Measurements from ENCODE around the gene XPO1.

XPO1 gene

DNA sequence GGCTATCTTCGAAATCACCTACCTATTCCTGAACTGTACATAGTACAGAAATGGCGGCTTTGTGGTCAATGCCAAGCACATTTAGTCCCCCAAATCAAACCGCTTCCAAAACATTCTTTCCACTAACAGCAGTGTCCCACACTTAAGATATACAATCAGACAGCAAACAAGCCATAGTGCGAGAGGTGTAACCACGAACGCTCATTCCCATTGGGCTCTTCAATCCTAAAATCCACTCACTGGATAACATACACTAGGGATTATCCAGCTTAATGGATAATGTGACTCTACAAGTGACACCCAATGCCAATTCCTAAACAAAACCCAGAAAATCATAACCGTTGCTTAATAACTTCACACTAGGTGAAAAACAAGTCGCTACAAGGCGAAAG lies 2.0 kb downstream of the XPO1 start:
- no peaks in the 10 kb centered on the region for H3K9me3 ChIP-seq (ENCODE audit: severe bottlenecking)
- ATAC-seq (ENCODE audit: low read depth): no peak
- H3K27me3 ChIP-seq (ENCODE audit: insufficient read depth, poor library complexity, severe bottlenecking): no peaks in the 10 kb centered on the region
- H3K27ac ChIP-seq (ENCODE audit: poor library complexity, severe bottlenecking): peak overlapping the region; percentile 97
- TF ChIP-seq, protein P1, sequence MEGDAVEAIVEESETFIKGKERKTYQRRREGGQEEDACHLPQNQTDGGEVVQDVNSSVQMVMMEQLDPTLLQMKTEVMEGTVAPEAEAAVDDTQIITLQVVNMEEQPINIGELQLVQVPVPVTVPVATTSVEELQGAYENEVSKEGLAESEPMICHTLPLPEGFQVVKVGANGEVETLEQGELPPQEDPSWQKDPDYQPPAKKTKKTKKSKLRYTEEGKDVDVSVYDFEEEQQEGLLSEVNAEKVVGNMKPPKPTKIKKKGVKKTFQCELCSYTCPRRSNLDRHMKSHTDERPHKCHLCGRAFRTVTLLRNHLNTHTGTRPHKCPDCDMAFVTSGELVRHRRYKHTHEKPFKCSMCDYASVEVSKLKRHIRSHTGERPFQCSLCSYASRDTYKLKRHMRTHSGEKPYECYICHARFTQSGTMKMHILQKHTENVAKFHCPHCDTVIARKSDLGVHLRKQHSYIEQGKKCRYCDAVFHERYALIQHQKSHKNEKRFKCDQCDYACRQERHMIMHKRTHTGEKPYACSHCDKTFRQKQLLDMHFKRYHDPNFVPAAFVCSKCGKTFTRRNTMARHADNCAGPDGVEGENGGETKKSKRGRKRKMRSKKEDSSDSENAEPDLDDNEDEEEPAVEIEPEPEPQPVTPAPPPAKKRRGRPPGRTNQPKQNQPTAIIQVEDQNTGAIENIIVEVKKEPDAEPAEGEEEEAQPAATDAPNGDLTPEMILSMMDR (IDR thresholded peaks at IDR 0.05; ENCODE audit: poor library complexity, severe bottlenecking): no peak
- peak overlapping the region; percentile 42 for H3K4me3 ChIP-seq (ENCODE audit: severe bottlenecking)
- peaks cover 46% of the 10 kb centered on the region for H3K4me1 ChIP-seq (ENCODE audit: insufficient read depth, poor library complexity, severe bottlenecking)
- H3K36me3 ChIP-seq (ENCODE audit: low read depth): peaks cover 55% of the 10 kb centered on the region
- DNase-seq (ENCODE audit: low spot score): no peak

DNA sequence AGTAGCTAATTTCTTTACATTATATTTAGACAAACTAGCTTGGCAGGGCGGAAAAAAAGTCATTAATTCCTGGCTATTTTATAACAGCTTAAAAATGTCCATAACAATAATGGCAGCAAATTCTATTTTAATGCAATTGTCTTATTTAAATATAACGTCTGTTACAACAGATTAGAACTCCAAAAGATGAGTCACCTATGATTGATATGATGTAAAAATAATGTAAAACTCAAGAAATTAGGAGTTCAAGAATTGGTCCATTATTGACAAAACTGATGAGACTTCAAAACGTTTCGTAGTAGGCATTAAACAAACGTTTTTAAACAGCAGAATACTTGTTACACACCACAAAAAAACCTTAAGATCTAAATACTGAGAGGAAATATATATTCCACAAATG lies 2.7 kb downstream of the XPO1 start:
- peak overlapping the region; percentile 97 for H3K27ac ChIP-seq (ENCODE audit: poor library complexity, severe bottlenecking)
- peak overlapping the region; percentile 42 for H3K4me3 ChIP-seq (ENCODE audit: severe bottlenecking)
- DNase-seq (ENCODE audit: low spot score) (no peak), ATAC-seq (ENCODE audit: low read depth) (no peak)
- TF ChIP-seq, protein P1 (IDR thresholded peaks at IDR 0.05; ENCODE audit: poor library complexity, severe bottlenecking): no peak
- H3K9me3 ChIP-seq (ENCODE audit: severe bottlenecking): no peaks in the 10 kb centered on the region
- H3K4me1 ChIP-seq (ENCODE audit: insufficient read depth, poor library complexity, severe bottlenecking): peaks cover 52% of the 10 kb centered on the region
- H3K36me3 ChIP-seq (ENCODE audit: low read depth): peaks cover 61% of the 10 kb centered on the region
- no peaks in the 10 kb centered on the region for H3K27me3 ChIP-seq (ENCODE audit: insufficient read depth, poor library complexity, severe bottlenecking)

DNA sequence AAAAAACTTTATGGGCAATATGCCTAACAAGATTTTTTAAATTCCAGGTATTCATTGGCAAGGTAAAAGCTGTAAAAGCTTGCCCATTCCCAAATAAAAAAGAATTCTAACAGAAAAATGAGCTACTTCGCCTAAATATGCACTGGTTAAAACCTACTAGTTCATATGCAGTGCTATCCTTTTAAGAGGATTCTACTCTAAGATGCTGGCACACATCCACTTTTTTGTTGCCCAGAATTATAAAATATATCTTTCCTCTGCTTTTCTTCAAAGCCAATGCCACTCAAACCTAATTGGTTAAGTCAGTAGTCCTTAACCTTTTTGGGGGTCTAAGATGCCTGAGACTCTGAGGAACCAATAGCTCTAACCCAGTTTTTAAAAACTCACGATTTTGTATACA lies 3.2 kb downstream of the XPO1 start:
- H3K27ac ChIP-seq (ENCODE audit: poor library complexity, severe bottlenecking): peak overlapping the region; percentile 97
- ATAC-seq (ENCODE audit: low read depth): no peak
- peaks cover 52% of the 10 kb centered on the region for H3K4me1 ChIP-seq (ENCODE audit: insufficient read depth, poor library complexity, severe bottlenecking)

DNA sequence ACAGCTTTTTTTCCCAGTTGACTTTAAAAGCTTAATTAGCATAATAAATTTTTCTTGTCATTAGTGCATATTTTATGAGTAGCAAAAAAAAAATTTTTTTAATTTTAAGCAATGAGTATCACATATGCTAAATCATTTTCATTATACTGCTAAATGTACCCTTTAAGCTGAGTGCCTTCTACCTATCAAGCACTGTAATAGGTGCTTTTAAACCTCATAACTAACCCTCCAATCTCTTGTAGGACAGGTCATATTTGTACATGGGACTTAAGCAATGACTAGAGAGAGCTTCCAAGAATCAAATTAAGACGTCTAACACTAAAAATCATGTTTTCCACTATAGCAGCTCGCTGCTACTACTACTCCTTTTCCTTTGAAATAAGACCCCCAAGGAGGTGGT lies 7.4 kb downstream of the XPO1 start:
- Histone ChIP-seq H3K9me3 (ENCODE audit: severe bottlenecking) (no peaks in the 10 kb centered on the region), H3K27me3 (ENCODE audit: insufficient read depth, poor library complexity, severe bottlenecking) (no peaks in the 10 kb centered on the region), H3K4me3 (ENCODE audit: severe bottlenecking) (no peak overlapping the region), H3K36me3 (ENCODE audit: low read depth) (peaks cover 95% of the 10 kb centered on the region), H3K27ac (ENCODE audit: poor library complexity, severe bottlenecking) (no peak overlapping the region), H3K4me1 (ENCODE audit: insufficient read depth, poor library complexity, severe bottlenecking) (peaks cover 45% of the 10 kb centered on the region)
- TF ChIP-seq, protein P1 (IDR thresholded peaks at IDR 0.05; ENCODE audit: poor library complexity, severe bottlenecking): no peak
- ATAC-seq (ENCODE audit: low read depth) (no peak), DNase-seq (ENCODE audit: low spot score) (no peak)

More for the DNA sequence above, 3.2 kb downstream of the XPO1 start:
- Histone ChIP-seq H3K36me3 (ENCODE audit: low read depth) (peaks cover 66% of the 10 kb centered on the region), H3K9me3 (ENCODE audit: severe bottlenecking) (no peaks in the 10 kb centered on the region), H3K4me3 (ENCODE audit: severe bottlenecking) (peak overlapping the region; percentile 42), H3K27me3 (ENCODE audit: insufficient read depth, poor library complexity, severe bottlenecking) (no peaks in the 10 kb centered on the region)
- TF ChIP-seq, protein P1 (IDR thresholded peaks at IDR 0.05; ENCODE audit: poor library complexity, severe bottlenecking): no peak
- no peak for DNase-seq (ENCODE audit: low spot score)

DNA sequence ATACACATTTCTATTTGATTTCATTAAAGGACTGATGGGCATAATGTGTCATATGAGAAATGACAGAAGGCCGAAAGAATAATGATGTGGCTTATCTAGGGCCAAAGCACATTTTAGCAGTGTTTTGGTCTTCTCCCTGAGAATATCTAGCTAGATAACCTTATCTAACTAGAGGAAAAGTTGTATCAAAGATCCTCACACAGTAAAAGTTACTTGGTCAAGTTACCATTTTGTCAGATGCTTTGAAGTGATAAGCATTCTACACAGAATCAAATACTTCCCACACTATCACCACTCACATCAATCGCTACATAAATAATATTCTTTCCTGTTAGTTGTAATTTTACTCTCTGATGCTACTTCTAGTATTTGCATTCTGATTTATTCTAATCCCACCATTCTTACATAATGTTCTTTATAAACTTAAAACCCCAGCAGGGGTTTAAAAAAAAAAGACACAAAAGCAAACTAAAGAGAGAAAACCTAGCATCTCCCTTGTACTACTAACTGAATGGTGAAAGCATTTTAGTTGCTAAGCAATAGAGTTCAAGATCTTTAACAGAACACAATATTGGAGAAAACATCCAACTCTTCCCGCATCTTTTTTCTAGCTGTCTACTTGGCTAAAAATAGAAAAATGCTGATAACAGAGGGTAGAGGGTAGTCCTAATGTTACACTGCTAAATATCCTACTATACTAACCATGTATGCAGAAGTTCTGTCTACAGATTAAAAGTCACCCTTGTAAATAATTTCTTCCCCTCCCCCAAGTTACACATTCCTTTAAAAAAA lies 8.0 kb downstream of the XPO1 start:
- no peak for ATAC-seq (ENCODE audit: low read depth)
- DNase-seq (ENCODE audit: low spot score): no peak
- H3K27ac ChIP-seq (ENCODE audit: poor library complexity, severe bottlenecking): no peak overlapping the region
- TF ChIP-seq, protein P1 (IDR thresholded peaks at IDR 0.05; ENCODE audit: poor library complexity, severe bottlenecking): no peak
- peaks cover 95% of the 10 kb centered on the region for H3K36me3 ChIP-seq (ENCODE audit: low read depth)
- peaks cover 41% of the 10 kb centered on the region for H3K4me1 ChIP-seq (ENCODE audit: insufficient read depth, poor library complexity, severe bottlenecking)
- no peaks in the 10 kb centered on the region for H3K27me3 ChIP-seq (ENCODE audit: insufficient read depth, poor library complexity, severe bottlenecking)
- no peaks in the 10 kb centered on the region for H3K9me3 ChIP-seq (ENCODE audit: severe bottlenecking)
- no peak overlapping the region for H3K4me3 ChIP-seq (ENCODE audit: severe bottlenecking)
